HepG2 (cell line): ENCODE data around the gene HNRNPA0. TPM values are rescaled to one million over a fixed set of nuclear protein-coding genes. Genes with fewer than 3 reads are reported as not detected.
A peak's percentile ranks its signal among the peaks of the same experiment; 100 is the strongest.

Experiments used
- FOXK2 ChIP-seq: fragments of 450-650 bp; IDR thresholded peaks from 2 replicates; pipeline ENCODE4 v1.6.1; 2016
- NFATC3 ChIP-seq: sonication (generic); formaldehyde crosslinking; IDR thresholded peaks from 2 replicates; pipeline ENCODE4 v1.5.1; 2020; ENCODE audit warnings: mild to moderate bottlenecking, missing genetic modification reagents
- SRSF9 ChIP-seq: fragments of 200-400 bp; formaldehyde crosslinking; IDR thresholded peaks from 2 replicates; pipeline ENCODE4 v1.6.1; 2018; ENCODE audit warnings: borderline replicate concordance, mild to moderate bottlenecking, low read depth, low read length; ENCODE audit not compliant: insufficient read depth, poor library complexity, severe bottlenecking
- TRAFD1 ChIP-seq: sonication (generic); formaldehyde crosslinking; IDR thresholded peaks from 2 replicates; pipeline ENCODE4 v1.5.1; 2020; ENCODE audit warnings: missing genetic modification reagents, mild to moderate bottlenecking, borderline replicate concordance
- ZFP82 ChIP-seq: sonication (generic); formaldehyde crosslinking; IDR thresholded peaks from 2 replicates; pipeline ENCODE4 v1.5.1; 2020; ENCODE audit warnings: mild to moderate bottlenecking, missing genetic modification reagents, borderline replicate concordance
- ZNF160 ChIP-seq: sonication (generic); formaldehyde crosslinking; IDR thresholded peaks from 2 replicates; pipeline ENCODE4 v1.8.0; 2022; ENCODE audit warnings: mild to moderate bottlenecking, inconsistent platforms, missing genetic modification reagents
- ZNF569 ChIP-seq: sonication (generic); formaldehyde crosslinking; IDR thresholded peaks from 2 replicates; pipeline ENCODE4 v1.5.0; 2020; ENCODE audit warnings: mild to moderate bottlenecking, missing genetic modification reagents, moderate library complexity, borderline replicate concordance
- ZNF75D ChIP-seq: sonication (generic); formaldehyde crosslinking; IDR thresholded peaks from 2 replicates; pipeline ENCODE4 v1.8.1; 2023; ENCODE audit warnings: missing genetic modification reagents, mild to moderate bottlenecking, borderline replicate concordance
- polyA plus RNA-seq, 8 experiments: library from polyadenylated mRNA; depleted of rRNA in 3 of 8; stranded (reverse) in 7 of 8; unstranded in 1 of 8; fragments of >200 nt; fragmentation: Illumina TruSeq in 4 of 8; extraction: Trizol in 4 of 8; gene quantifications; 2 replicates each; pipeline versions ENCODE4 v1.2.1 to v1.2.3, GENCODE V29; 2011 to 2016; ENCODE audit warnings: low read depth in 4 of 8, missing spikeins in 1 of 8, mixed read lengths in 1 of 8; ENCODE audit not compliant: insufficient read depth in 1 of 8
- total RNA-seq, 5 experiments: library from RNA; depleted of rRNA; stranded (reverse); fragments of >200 nt; fragmentation: Illumina TruSeq; extraction: Trizol; gene quantifications; 2 replicates each; pipeline ENCODE4 v1.2.3, GENCODE V29; 2016; ENCODE audit warnings: low read depth in 1 of 5
- TF ChIP-seq, protein P1 (sequence below): sonication (generic); formaldehyde crosslinking; IDR thresholded peaks from 2 replicates; pipeline ENCODE4 v1.9.0; 2022; ENCODE audit warnings: low read depth, missing genetic modification reagents

Gene HNRNPA0
- total and polyA plus RNA-seq, 2 of the 13 experiments (the other 11 are each of a cell fraction or from before 2014, with no cell fraction given), result 9.0 to 12.9 TPM

GRCh38 chr5:137754961-137755762 lies 999 bp upstream of the HNRNPA0 start (continued):
- TF ChIP-seq SRSF9 (no peak), FOXK2 (no peak), ZNF75D (CRISPR knock-in tag) (0 out of 2 replicates have a peak, but pooled peaks have one; percentile 69), ZNF160 (no peak), NFATC3 (CRISPR knock-in tag) (no peak), ZFP82 (CRISPR knock-in tag) (no peak; the same call in 1 of the 2 replicates), TRAFD1 (CRISPR knock-in tag) (no peak), ZNF569 (CRISPR knock-in tag) (no peak; the same call in 1 of the 2 replicates)
- TF ChIP-seq, protein P1, sequence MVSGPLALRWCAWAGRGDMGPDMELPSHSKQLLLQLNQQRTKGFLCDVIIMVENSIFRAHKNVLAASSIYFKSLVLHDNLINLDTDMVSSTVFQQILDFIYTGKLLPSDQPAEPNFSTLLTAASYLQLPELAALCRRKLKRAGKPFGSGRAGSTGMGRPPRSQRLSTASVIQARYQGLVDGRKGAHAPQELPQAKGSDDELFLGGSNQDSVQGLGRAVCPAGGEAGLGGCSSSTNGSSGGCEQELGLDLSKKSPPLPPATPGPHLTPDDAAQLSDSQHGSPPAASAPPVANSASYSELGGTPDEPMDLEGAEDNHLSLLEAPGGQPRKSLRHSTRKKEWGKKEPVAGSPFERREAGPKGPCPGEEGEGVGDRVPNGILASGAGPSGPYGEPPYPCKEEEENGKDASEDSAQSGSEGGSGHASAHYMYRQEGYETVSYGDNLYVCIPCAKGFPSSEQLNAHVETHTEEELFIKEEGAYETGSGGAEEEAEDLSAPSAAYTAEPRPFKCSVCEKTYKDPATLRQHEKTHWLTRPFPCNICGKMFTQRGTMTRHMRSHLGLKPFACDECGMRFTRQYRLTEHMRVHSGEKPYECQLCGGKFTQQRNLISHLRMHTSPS (CRISPR knock-in tag), result no peak
